Thymus (tissue), 2 donors: ENCODE measurements around the gene LCP2. TPM values are rescaled to one million over a fixed set of nuclear protein-coding genes. Genes with fewer than 3 reads are reported as not detected.

ENCODE experiments used
- polyA plus RNA-seq: library from polyadenylated mRNA; stranded (reverse); fragments of 200-250 nt; gene quantifications from one replicate; pipeline ENCODE4 v1.2.3, GENCODE V29; 2013
- total RNA-seq: library from RNA; stranded (reverse); fragments of 120-200 nt; gene quantifications from one replicate; pipeline ENCODE4 v1.2.4, GENCODE V29; 2013
- donor health status: healthy.

Gene LCP2
- total and polyA plus RNA-seq, 2 donors: 73.7 to 131 TPM

Other genes with a start within 250 kb of the LCP2 start
- gene FOXI1, start 191.9 kb downstream of the LCP2 start, total RNA-seq: 0.14 TPM
- gene FOXI1, start 191.9 kb downstream of the LCP2 start, polyA plus RNA-seq: 1.3 TPM
- not detected for gene C5orf58, start 64.8 kb downstream of the LCP2 start, total RNA-seq
- 0.48 TPM for gene C5orf58, start 64.8 kb downstream of the LCP2 start, polyA plus RNA-seq
- 0.57 TPM for gene KCNMB1, start 91.6 kb upstream of the LCP2 start, total RNA-seq
- gene KCNMB1, start 91.6 kb upstream of the LCP2 start, polyA plus RNA-seq: 2.9 TPM
- 0.09 TPM for gene KCNIP1, start 206.2 kb upstream of the LCP2 start, total RNA-seq
- 0.23 TPM for gene KCNIP1, start 206.2 kb upstream of the LCP2 start, polyA plus RNA-seq